Fibroblast of skin of abdomen (primary cell): Measurements from ENCODE around the gene CFL1.
"Not testable (repeated sequence)": the region's sequence is repeated elsewhere in the genome, so short reads cannot be mapped to it uniquely, and the experiment has no call there.

Experiments used
- DNase-seq: peaks from one replicate; pipeline ENCODE4 v3.0.0-alpha.2; 2013

Gene CFL1

DNA sequence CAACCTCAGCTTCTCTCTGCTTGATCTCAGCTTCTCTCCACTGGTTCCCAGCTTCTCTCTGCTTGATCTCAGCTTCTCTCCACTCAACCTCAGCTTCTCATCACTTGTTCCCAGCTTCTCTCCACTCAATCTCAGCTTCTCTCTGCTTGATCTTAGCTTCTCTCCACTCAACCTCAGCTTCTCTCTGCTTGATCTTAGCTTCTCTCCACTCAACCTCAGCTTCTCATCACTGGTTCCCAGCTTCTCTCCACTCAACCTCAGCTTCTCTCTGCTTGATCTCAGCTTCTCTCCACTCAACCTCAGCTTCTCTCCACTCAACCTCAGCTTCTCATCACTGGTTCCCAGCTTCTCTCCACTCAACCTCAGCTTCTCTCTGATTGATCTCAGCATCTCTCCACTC, 25.7 kb downstream of the CFL1 start:
- DNase-seq = not testable (repeated sequence)

DNA sequence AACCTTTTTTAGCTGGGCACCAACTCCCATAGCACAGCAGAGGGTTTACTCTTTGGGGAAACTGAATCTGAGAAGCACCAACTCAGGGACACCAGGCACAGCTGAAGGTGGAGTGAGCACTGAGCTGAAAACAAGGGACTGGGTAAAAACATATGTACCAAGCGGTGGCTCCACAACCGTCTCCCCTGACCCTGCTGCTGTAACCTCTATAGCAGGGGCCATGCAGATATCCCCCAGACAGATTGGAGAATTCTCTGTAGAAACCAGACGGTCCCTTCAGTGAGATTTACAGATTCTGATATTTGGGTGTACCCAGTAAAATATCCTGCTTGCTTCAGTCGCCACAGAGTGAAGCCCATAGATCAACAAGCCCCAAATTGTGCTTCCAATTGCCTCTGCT, 28.5 kb downstream of the CFL1 start:
- DNase-seq = no peak

DNA sequence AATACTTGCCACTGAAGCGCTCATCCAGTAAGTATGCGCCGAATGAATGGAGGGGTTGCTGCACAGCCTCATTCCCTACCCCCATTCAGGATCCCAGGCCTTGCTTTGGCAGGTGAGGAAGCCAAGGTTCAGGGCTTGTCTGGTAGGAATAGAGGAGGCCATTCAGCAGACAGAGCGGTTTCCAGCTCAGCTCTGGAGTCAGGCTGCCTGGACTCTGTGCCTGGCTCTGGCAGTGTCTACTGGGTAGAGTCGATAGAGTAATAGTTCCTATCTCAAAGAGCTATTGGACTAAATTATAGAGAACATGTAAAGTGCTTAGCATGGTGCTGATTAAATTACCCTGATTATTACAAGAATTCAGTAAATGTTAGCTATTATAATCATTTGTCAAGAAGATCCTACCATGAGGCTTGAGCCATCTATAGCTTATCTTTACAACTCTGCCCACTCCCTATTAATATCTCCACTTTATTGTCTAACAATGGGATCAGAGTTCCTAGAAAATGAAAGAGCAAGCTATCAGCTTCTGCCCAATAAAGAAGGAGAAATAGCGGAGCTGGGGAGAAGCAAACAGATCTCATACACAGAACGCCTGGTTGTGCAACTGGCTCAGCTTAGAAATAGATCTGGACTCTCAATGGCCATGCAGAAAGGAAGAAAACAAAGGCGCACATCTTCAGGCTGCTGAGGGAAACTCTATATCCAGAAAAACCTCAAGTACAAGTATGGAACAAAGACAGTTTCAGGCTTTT, 30.8 kb downstream of the CFL1 start:
- no peak for DNase-seq

DNA sequence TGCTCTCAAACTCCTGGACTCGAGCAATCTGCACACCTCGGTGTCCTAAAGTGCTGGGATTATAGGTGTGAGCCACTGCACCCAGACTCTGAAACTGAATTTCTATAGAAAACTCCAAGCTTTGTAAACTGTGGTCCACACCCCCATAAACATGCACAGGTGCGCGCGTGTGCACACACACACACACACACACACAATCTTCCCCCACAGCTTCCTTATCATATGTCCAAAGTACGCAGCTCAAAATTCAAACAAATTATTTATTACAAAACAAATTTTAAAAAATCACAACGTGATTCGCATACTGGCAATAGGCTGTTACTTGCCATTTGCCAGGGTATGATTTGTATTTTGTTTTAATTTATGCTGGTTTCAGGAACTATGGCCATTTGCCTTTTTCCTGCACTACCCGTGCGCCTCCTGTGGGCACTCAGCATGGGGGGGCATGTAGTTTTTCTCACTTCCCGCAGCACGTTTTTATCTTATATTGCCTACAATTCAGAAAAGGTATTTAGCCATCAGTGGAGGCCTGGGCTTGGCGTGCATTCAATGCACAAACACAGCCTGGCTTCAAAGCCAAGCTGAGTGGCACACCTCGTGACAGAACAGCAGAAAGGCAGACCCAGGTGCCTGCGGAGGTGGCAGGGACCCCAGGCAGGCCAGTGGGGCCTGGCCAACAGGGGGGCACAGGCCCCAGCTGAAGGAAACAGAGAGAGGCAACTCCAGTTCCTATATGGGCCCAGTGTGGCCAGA, 35.0 kb downstream of the CFL1 start:
- DNase-seq = no peak

DNA sequence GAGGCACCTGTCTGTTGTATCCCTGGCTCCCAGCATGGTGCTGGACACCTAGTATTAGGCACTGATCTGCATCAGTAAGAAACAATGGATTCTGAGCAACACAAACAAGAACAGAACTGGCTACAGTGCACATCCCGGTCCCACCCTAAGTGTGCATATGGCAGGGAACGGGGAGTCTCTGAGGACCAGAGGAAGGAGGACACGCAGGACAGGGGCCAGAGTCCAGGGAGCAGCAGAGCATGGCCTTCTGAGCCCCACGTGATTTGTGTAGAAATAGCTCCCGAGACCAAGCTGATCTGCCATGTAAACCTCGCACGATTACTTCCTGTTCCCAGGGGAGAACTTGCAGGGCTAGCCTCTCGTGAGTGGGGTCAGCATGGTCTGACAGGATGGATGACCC, 36.9 kb downstream of the CFL1 start:
- no peak for DNase-seq

DNA sequence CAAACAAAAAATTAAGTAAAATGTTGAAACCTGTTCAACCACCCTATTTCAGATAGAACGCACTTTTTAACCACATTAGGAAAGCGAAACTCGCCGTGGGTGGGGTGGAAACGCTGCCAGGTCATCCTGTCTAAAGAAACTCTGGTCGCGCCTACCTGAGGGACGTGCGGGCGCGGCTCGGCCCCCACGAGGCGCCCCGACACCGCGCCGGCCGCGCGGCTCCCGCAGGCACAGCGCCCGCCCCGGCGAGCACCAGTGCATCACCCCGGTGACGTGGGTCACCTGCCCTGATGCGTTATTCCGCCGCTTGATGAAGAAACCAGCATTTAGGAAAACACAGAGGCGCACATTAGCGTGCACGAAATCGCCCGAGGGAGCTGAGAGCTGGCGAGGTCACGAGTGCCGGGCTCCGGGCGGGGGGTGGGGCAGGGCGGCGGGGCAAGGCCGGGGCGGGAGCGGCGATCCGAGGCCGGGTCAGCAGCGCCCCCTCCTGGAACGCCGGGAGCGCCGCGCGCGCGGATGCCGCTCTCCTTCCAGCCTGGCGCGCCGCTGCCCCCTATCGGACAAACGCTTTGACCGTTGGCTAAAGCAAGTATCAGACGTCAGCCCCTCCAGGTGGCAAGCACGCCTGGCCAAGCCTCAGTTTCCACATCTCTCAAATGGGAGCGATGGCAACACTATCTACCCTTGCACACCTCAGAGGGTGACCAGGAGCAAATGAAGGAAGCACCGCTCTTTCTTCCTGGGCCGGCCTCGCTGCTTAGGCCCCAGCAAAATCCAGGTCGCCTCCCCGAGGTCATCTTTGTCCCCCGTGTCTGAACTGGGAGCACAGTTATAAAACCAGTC, 39.9 kb downstream of the CFL1 start:
- DNase-seq = peak; percentile 82

DNA sequence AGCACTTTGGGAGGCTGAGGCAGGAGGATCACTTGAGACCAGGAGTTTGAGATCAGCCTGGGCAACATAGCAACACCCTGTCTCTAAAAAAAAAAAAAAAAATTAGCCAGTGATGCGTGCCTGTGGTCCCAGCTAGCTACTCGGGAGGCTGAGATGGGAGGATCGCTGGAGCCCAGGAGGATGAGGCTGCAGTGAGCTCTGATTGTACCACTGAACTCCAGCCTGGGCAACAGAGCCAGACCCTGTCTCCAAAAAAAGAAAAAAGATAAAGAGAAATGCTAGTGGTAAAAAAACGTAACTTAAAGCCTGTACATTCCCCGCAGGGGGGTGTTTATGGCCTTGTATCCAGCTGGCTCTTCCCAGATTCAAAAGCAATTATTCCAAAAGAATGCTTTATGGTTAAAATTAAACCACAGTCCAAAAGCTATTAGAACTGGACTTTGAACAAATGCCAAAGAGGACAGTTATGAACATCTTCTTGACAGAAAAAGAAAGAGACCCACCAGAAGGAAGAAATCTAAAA, 40.6 kb downstream of the CFL1 start:
- DNase-seq = peak; percentile 36

DNA sequence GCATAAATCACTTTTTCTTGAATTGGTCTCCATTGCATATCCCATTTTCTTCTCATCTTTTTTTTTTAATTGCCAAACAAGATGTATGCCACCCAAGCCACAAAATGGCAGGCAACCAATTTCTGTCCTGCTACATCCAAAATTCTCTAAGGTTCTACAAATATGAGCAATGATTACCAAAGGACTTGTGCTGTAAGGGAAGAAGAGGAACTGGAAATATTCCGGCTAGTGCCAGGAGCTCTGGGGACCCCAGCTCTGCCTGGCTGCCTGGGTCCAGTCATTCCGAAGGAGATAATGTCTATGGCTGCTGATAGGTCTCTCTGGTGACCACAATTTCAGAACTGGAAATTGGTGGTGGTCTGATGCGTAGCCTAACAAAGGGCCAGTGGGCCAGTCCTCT, 41.3 kb downstream of the CFL1 start:
- DNase-seq = no peak

DNA sequence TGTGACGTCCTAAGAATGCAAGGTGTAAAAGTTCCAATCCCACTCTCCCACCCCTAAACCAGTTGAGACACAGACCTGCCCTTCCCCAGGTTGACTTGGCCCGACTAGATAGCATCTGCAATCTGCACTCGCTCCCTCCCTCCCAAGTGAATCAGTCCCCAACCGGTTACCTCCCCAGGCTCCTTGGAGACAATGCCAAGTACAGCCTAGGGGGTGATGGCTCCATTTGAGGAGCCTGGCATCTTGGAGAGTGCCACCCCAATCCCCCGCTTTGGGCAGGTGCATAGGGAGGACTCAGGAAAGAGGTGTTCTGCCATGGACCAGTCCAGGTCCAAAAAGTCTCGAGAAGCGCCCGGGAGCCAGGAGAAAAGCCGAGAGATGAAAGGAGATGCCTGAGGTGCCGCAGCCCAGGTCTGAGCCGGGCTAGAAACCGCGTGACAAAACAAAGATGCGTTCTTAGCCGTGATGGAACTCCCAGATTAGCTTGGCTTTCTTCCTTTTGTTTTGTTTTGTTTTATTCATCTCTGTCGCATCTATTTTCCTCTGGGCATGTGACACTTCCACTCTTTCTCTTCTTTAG, 42.9 kb downstream of the CFL1 start:
- DNase-seq = no peak

DNA sequence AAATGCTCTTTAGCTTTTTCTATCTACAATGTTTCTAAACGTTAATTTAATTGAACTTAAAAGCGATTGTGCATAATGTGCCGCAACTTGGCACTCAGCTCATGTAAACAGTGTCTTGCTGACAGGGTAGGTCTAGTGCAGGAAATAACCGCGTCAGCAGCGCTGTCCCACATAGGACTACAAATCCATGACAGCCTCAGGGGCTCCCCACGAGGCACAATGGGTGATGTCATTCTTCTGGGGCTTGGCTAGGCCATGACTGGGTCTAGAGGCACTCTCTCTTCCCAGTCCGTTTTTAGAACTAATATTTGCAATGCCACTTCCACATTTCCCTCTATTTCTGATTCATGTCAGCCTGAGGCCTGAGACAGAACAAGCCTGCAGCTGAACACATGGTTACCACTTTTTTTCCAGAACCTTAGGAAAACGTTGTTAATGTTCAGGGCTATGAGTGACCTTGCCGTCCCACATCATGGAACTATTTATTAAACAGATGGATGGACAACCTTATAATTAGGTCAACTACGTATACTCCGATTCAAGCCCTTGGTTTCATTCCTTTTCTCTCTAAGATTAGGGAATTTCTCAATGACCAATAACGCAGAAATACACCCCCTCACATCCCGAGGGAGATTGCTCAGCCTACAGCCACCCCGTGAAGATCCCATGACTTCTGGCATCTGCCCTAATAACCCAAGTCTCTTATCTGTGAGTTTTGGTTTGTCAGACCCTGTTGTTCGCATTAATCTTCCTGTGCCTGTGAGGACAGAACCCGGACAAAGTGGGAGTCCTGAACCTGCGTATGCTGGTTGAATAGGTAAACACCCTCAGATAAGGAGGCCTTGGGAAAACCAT, 43.6 kb downstream of the CFL1 start:
- no peak for DNase-seq

DNA sequence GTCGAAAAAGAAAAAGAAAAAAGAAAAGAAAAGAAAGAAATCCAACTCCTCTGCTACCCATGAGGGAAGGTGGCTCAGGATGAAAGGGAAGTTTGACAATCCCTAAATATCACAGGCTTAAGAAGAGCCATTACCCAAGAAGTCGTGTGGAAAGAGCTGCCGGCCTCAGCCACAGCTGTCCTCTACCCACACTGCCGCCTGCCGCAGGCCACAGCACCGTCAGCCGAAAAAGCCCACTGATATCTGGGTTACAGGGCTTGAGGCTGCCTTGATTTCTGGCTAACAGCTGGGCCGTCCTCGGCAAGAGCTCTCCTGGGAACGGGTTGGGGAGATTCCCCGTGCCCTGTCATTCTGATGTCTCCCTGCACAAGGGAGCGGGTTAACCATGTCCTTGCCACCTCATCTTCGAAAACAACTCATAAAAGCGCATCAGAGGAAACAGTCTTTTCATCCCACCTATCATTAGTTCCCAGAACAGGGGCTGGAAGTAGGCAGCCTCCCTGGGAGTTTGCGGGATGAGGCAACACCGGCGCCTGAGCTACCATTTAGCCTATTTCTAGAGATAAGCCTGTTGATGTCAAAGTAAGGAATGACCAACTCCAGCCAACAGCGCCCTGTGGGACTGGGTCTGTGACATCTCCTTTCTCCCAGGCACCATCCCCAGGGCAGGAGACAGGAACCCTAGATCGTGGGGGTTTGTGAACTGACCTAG, 46.1 kb downstream of the CFL1 start:
- no peak for DNase-seq

DNA sequence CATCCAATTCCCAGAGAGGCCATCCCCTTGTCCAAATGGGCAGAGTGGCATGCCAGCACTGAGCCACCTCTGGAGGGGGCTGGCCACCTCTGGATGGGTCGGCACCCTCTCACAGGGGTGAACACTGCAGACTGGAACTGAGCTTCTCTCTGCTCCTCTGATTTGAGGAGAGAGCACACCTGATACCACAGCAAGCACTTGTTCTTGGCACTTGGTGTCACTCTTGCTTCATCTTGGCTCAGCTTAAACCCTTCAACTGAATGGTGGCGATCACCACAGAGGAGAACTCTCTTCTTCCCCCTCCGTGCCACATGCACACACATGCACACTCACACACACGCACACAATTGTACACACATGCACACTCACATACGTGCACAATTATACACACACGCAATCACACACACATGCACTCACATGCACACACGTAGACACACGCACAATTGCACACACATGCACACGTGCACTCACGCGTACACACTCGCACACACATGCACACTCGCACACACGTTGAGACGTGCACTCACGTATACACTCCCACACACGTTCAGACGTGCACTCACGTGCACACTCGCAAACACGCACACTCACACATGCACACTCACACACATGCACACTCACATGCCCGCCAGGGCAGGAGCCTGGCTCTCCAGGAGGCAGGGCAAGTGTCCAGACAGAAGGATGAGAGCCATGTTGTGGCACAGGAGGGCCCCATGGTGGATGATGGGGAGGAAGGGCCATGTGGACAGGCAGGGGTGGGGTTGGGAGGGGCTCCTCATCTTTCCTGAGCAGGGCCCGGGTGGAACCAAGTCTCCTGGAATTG, 47.7 kb downstream of the CFL1 start:
- no peak for DNase-seq

DNA sequence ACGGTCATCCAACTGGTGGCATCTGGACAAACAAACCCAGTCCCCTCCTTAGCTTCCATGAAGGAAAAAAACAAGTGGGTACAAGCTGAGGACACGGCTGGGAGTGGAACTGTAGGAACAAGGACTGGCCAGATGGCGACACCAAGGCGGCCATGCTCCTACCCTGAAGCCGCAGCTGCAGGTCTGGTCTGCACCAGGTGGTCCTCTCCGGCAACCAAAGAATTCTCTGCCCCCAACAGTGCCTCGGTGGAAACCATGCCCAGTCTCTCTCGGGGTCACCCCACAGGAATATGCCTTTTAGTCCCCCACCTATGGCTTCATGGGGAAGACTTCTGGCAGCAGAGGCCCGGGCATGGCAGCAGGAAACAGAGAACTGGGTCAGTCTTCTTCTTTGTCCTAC, 48.5 kb downstream of the CFL1 start:
- DNase-seq = no peak

DNA sequence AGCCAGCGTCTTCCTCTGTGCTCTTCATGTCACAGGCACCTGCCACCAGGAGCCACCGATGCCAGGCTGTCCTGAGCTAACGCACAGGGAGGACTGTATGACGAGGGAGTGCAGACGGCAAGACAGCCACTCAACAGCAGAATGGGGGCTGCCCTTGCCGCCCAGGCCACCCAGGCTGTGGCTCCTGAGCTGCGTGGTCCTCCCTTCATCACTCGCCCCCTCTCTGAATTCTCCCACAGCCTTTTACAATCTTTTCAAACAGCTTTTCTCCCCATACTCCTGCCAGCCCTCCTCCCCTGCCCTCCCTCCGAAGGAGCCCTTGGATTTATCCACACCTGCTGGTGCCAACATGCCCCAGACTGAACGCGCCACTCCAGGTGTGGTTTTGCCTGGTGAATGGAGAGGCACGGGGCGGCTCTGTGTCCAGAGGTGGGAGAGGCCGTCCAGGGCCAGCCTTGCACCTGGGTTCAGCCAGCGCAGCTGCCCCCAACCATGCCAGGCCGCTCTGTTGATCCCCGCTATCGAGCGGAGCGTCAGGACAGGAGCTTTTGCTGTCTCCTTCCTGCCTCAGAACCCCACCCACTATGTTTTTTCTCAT, 49.1 kb downstream of the CFL1 start:
- no peak for DNase-seq

DNA sequence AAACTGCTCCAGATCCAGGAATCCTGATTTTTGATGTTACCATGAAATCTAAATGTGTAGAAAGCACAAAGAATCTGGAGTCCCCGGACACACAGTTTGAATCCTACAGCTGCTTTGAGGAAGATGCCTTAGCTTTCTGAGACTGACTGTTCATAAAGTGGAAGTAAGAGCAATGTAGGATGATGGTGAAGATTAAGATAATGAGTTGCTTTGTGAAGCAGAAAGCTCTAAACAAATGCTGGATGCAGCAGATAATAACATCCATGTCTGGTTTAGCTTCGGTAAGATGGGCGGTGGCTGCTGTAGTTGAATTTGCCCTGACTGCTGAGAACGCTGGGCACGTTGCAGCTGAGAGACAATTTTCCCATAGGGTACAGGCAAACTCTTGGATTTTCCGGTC, 51.0 kb downstream of the CFL1 start:
- no peak for DNase-seq
